Vagina (tissue), 2 donors: ENCODE data around the gene JAKMIP1. TPM values are rescaled to one million over a fixed set of nuclear protein-coding genes. Genes with fewer than 3 reads are reported as not detected.

Experiments
- DNase-seq, 2 donors: peaks; one replicate each; pipeline ENCODE4 v3.0.0-alpha.2; 2017; ENCODE audit errors: extremely low spot score in 2 of 2
- H3K27ac ChIP-seq: fragments of 200-600 bp; sonication (generic); one replicate; pipeline ENCODE4 v1.5.1; 2019
- H3K27me3 ChIP-seq: fragments of 200-600 bp; sonication (generic); one replicate; pipeline ENCODE4 v1.5.1; 2019
- H3K36me3 ChIP-seq, 2 donors: fragments of 200-600 bp; sonication (generic); one replicate each; pipeline ENCODE4 v1.5.1; 2017 to 2019
- H3K4me1 ChIP-seq: fragments of 200-600 bp; sonication (generic); one replicate; pipeline ENCODE4 v1.5.1; 2019
- H3K4me3 ChIP-seq, 2 donors: fragments of 200-600 bp; sonication (generic); 1 replicate in 1 of 2; 2 replicates in 1 of 2; pipeline ENCODE4 v1.5.1; 2016 to 2019
- H3K9me3 ChIP-seq: fragments of 200-600 bp; sonication (generic); one replicate; pipeline ENCODE4 v1.5.1; 2019
- POLR2A ChIP-seq, 2 donors: fragments of 450-650 bp; IDR thresholded peaks; one replicate each; pipeline ENCODE4 v1.6.1; 2017; ENCODE audit warnings: antibody characterized with exemption in 2 of 2, mild to moderate bottlenecking in 2 of 2, moderate library complexity in 2 of 2
- POLR2AphosphoS5 ChIP-seq, 2 donors: sonication (generic); formaldehyde crosslinking; IDR thresholded peaks; one replicate each; pipeline ENCODE4 v1.9.0; 2017; ENCODE audit warnings: antibody characterized with exemption in 2 of 2, mild to moderate bottlenecking in 2 of 2, low read depth in 1 of 2; ENCODE audit not compliant: insufficient read depth in 1 of 2
- intact Hi-C: fragments of 100-400 bp; cut with DNase I; formaldehyde crosslinking; loops from one replicate; pipeline ENCODE4 v1.15.1; 2023
- total RNA-seq: library from RNA; depleted of rRNA; stranded (reverse); fragments of >200 nt; gene quantifications from one replicate; pipeline ENCODE4 v1.2.3, GENCODE V29; 2016
- TF ChIP-seq, protein P1 (sequence below), 3 experiments: fragments of 450-650 bp in 2 of 3; fragments of 200-600 bp in 1 of 3; sonication (generic) in 1 of 3; IDR thresholded peaks; one replicate each; pipeline ENCODE4 v1.5.1; 2017 to 2019; ENCODE audit warnings: antibody characterized with exemption in 3 of 3, mild to moderate bottlenecking in 2 of 3, moderate library complexity in 2 of 3

The JAKMIP1 gene
- total RNA-seq, 1 donor from 2014 or later = 5.2 TPM

DNA sequence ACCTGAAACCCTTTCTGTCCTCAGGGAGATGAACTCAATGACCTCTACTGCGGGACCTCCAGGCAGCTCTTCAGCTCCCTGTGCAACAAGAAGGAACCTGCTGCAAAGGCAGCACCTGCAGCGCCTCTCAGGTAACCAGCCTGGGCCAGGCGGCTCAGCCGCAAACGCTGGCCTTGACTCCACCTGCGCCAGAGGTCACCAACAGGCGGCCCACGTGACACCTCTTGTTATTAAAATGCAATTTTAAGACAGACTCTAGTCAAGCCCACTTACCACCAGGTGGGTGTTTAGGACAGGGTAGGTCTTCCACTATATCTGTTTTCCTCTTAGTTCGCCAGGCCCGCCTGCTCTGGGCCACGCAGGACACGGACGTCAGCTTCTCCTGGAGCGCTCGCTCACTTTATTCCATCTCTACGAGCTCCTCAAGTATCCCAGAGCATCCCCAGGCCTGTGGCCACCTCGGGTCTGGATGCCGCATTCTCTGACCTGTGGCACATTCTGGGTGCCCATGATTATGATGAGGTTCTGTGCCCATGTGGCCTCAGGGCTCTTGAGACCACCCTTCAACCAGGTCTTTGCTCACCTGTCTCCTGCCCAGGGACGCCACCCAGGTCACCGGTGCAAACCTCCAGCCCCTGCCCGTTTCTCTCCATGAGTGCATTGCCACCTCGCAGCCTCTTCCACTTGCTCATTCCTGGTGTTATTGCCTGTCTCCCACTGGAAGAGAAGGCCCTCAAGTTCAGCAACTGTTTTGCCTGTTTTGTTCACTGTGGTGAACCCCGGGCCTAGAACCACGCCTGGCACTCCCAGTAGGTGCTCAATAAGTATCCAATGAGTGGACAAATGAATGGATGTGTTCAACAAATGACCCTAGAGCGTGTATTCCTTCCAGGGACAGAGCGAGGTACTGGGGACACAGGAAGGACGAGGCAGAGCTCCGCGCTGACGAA is 32.8 kb upstream of the JAKMIP1 start:
- Histone ChIP-seq H3K4me3 (no peak overlapping the region), H3K27ac (no peak overlapping the region), H3K36me3 (no peaks in the 10 kb centered on the region), H3K27me3 (no peaks in the 10 kb centered on the region), H3K4me1 (no peaks in the 10 kb centered on the region), H3K9me3 (no peaks in the 10 kb centered on the region)
- DNase-seq = no peak
- intact Hi-C loops = no loop called here
- TF ChIP-seq POLR2AphosphoS5 (IDR thresholded peaks at IDR 0.05; ENCODE audit: insufficient read depth in 1 of 2, low read depth in 1 of 2) (no peak), POLR2A (IDR thresholded peaks at IDR 0.05) (no peak)
- TF ChIP-seq, protein P1, sequence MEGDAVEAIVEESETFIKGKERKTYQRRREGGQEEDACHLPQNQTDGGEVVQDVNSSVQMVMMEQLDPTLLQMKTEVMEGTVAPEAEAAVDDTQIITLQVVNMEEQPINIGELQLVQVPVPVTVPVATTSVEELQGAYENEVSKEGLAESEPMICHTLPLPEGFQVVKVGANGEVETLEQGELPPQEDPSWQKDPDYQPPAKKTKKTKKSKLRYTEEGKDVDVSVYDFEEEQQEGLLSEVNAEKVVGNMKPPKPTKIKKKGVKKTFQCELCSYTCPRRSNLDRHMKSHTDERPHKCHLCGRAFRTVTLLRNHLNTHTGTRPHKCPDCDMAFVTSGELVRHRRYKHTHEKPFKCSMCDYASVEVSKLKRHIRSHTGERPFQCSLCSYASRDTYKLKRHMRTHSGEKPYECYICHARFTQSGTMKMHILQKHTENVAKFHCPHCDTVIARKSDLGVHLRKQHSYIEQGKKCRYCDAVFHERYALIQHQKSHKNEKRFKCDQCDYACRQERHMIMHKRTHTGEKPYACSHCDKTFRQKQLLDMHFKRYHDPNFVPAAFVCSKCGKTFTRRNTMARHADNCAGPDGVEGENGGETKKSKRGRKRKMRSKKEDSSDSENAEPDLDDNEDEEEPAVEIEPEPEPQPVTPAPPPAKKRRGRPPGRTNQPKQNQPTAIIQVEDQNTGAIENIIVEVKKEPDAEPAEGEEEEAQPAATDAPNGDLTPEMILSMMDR (IDR thresholded peaks at IDR 0.05) = no peak

DNA sequence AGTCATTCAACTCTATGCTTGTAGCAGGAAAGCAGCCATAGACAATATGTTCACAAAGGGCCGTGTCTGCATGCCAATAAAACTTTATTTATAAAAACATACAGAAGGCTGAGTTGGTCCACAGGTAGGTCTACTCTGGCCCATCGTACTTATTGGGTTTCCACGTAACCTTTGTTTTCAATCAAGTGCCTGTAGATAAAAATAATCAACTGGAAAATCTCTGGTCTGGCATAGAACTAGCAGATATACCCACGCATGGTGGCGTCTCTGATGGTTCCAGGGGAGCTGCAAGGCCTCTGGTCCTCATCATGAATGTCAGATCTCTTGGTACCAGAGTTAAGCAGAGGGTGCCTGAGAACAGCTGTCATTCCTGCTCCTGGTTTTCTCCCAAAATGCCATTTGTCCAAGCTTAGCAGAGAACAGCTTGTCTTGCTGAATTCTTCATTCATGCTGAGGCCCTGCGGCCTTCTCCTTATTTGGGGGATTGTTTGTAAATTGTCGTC is 31.4 kb upstream of the JAKMIP1 start:
- intact Hi-C loops = no loop called here
- Histone ChIP-seq H3K4me3 (no peak overlapping the region), H3K4me1 (no peaks in the 10 kb centered on the region), H3K27me3 (no peaks in the 10 kb centered on the region), H3K9me3 (no peaks in the 10 kb centered on the region), H3K36me3 (no peaks in the 10 kb centered on the region), H3K27ac (no peak overlapping the region)
- TF ChIP-seq, protein P1 (IDR thresholded peaks at IDR 0.05) = no peak
- TF ChIP-seq POLR2A (IDR thresholded peaks at IDR 0.05) (no peak), POLR2AphosphoS5 (IDR thresholded peaks at IDR 0.05; ENCODE audit: insufficient read depth in 1 of 2, low read depth in 1 of 2) (no peak)
- DNase-seq = no peak

DNA sequence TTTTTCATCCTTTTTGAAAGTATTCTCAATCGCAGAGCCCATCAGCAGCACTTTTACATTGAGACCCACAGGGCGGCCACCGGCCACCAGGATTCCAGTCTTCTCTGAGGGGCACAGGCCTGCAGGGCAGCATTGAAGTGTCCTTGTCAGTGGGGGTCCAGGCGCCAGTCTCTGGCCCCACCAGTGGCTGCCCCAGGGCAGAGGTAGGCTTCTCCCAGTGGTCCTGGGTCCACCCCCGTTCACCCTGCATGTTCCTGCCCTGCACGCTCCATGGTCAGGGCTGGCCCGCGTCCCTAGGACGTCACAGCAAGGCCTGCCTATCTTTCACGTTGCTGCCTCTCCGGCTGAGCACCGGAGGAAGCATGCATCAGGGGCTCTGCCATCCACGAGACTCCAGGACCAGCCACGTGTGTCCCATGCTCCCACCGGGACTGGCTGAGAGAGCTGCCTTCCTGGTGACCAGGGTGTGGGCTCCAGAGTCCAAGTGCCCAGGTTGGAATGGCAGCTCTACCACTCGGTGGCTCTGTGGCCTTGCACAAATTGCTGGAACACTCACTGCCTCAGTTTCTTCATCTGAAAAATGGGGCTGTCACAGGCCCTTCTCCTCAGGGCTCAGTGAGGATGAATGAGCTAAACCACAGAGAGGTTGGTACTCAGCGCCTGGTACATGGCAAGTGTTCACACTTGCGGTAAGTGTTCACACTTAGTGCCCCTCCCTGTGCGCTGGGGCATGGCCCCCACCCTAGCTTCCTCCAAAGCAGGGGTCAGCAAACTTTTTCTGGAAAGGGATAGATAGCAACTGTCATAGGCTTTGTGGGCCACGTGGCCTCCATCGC is 30.7 kb upstream of the JAKMIP1 start:
- Histone ChIP-seq H3K4me1 (no peaks in the 10 kb centered on the region), H3K27ac (no peak overlapping the region), H3K9me3 (no peaks in the 10 kb centered on the region), H3K36me3 (no peaks in the 10 kb centered on the region), H3K27me3 (no peaks in the 10 kb centered on the region), H3K4me3 (no peak overlapping the region)
- TF ChIP-seq POLR2A (IDR thresholded peaks at IDR 0.05) (no peak), POLR2AphosphoS5 (IDR thresholded peaks at IDR 0.05; ENCODE audit: insufficient read depth in 1 of 2, low read depth in 1 of 2) (no peak)
- TF ChIP-seq, protein P1 (IDR thresholded peaks at IDR 0.05) = no peak
- intact Hi-C loops = no loop called here
- no peak for DNase-seq

DNA sequence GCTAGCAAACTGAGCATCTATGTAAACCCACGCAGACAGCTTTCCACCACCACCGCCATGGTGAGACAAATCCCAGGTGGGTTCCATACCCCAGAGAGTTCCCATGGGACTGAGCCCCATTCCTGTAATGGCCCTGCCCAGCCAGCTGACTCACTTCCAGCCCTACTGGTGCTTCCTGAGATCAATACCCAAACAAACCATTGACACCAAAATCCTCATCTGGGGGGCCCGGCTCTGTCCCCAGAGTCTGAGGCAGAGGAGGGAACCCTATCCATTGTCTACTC is 30.1 kb upstream of the JAKMIP1 start:
- no peaks in the 10 kb centered on the region for H3K27me3 ChIP-seq
- H3K4me1 ChIP-seq = no peaks in the 10 kb centered on the region
- DNase-seq = no peak
- no peaks in the 10 kb centered on the region for H3K9me3 ChIP-seq
- intact Hi-C loops = no loop called here
- no peak overlapping the region for H3K4me3 ChIP-seq
- no peak overlapping the region for H3K27ac ChIP-seq
- H3K36me3 ChIP-seq = no peaks in the 10 kb centered on the region
- TF ChIP-seq, protein P1 (IDR thresholded peaks at IDR 0.05) = no peak
- no peak for TF ChIP-seq POLR2A (IDR thresholded peaks at IDR 0.05)
- TF ChIP-seq POLR2AphosphoS5 (IDR thresholded peaks at IDR 0.05; ENCODE audit: insufficient read depth in 1 of 2, low read depth in 1 of 2) = no peak
